Subcutaneous abdominal adipose tissue (tissue), 5 donors: ENCODE data around the gene ARHGEF12.

Experiments
- H3K27ac ChIP-seq: one replicate; pipeline ENCODE4 v1.7.0; 2013; ENCODE audit warnings: low read depth, mild to moderate bottlenecking, inconsistent platforms, low read length, moderate library complexity
- H3K27me3 ChIP-seq, 5 donors: one replicate each; pipeline ENCODE4 v1.7.0; 2013; ENCODE audit warnings: low read length in 5 of 5, inconsistent platforms in 1 of 5; ENCODE audit not compliant: control insufficient read depth in 5 of 5, insufficient read depth in 4 of 5
- H3K36me3 ChIP-seq, 5 donors: one replicate each; pipeline ENCODE4 v1.7.0; 2013; ENCODE audit warnings: low read length in 5 of 5; ENCODE audit not compliant: control insufficient read depth in 5 of 5, insufficient read depth in 5 of 5
- H3K4me1 ChIP-seq, 5 donors: one replicate each; pipeline ENCODE4 v1.7.0; 2013; ENCODE audit warnings: low read length in 5 of 5, mild to moderate bottlenecking in 3 of 5, moderate library complexity in 1 of 5; ENCODE audit not compliant: control insufficient read depth in 5 of 5, insufficient read depth in 5 of 5
- H3K4me3 ChIP-seq, 5 donors: one replicate each; pipeline ENCODE4 v1.7.0; 2013; ENCODE audit warnings: low read length in 5 of 5, low read depth in 1 of 5
- H3K9ac ChIP-seq, 5 donors: one replicate each; pipeline ENCODE4 v1.7.0; 2013; ENCODE audit warnings: low read length in 5 of 5, mild to moderate bottlenecking in 4 of 5, moderate library complexity in 3 of 5
- H3K9me3 ChIP-seq, 5 donors: one replicate each; pipeline ENCODE4 v1.7.0; 2013; ENCODE audit warnings: low read length in 5 of 5; ENCODE audit not compliant: control insufficient read depth in 5 of 5
- donor health status: healthy.
- donor health status: healthy.
- donor health status: healthy.
- donor health status: healthy.
- donor health status: healthy.

ARHGEF12 gene

GRCh38 chr11:120335908-120336640 is at the start of gene ARHGEF12:
Gene ARHGEF12 (plus strand): TSS chr11:120336413. CDS start chr11:120337244, 831 bp downstream.
- no peaks in the 10 kb centered on the region for H3K36me3 ChIP-seq
- peaks cover 2 to 58% (median 51%) of the 10 kb centered on the region in 5 donors for H3K4me1 ChIP-seq
- peak within 1 kb of the TSS; percentile 94 for H3K27ac ChIP-seq
- H3K4me3 ChIP-seq = peak within 1 kb of the TSS; percentile 80 to 98 (median 91)
- H3K9me3 ChIP-seq = no peaks in the 10 kb centered on the region
- H3K27me3 ChIP-seq = no peaks in the 10 kb centered on the region
- peak within 1 kb of the TSS; percentile 30 to 98 (median 94) for H3K9ac ChIP-seq

- Histone ChIP-seq H3K4me1 (peaks cover 0 to 3% (median 0%) of the 10 kb centered on the region in 5 donors), H3K27ac (no peak overlapping the region), H3K9ac (no peak overlapping the region), H3K4me3 (no peak overlapping the region), H3K36me3 (no peaks in the 10 kb centered on the region), H3K27me3 (peaks cover 0 to 10% (median 3%) of the 10 kb centered on the region in 5 donors), H3K9me3 (no peaks in the 10 kb centered on the region)
Measured at GRCh38 chr11:120288021-120288420, 48.2 kb upstream of the ARHGEF12 start.

- Histone ChIP-seq H3K36me3 (no peaks in the 10 kb centered on the region), H3K9ac (no peak overlapping the region), H3K27ac (no peak overlapping the region), H3K9me3 (no peaks in the 10 kb centered on the region), H3K4me1 (peaks cover 0 to 3% (median 0%) of the 10 kb centered on the region in 5 donors), H3K27me3 (peaks cover 3 to 20% (median 13%) of the 10 kb centered on the region in 5 donors), H3K4me3 (no peak overlapping the region)
Measured at GRCh38 chr11:120289426-120289825, 46.8 kb upstream of the ARHGEF12 start.

GRCh38 chr11:120290956-120291355 is 45.3 kb upstream of the ARHGEF12 start:
- Histone ChIP-seq H3K4me3 (no peak overlapping the region), H3K4me1 (peaks cover 0 to 3% (median 0%) of the 10 kb centered on the region in 5 donors), H3K27ac (no peak overlapping the region), H3K36me3 (no peaks in the 10 kb centered on the region), H3K27me3 (peaks cover 3 to 24% (median 18%) of the 10 kb centered on the region in 5 donors), H3K9ac (no peak overlapping the region), H3K9me3 (no peaks in the 10 kb centered on the region)

- peaks cover 0 to 3% (median 0%) of the 10 kb centered on the region in 5 donors for H3K4me1 ChIP-seq
- no peak overlapping the region for H3K9ac ChIP-seq
- no peaks in the 10 kb centered on the region for H3K36me3 ChIP-seq
- peaks cover 9 to 27% (median 22%) of the 10 kb centered on the region in 5 donors for H3K27me3 ChIP-seq
- no peak overlapping the region for H3K4me3 ChIP-seq
- no peak overlapping the region for H3K27ac ChIP-seq
- H3K9me3 ChIP-seq = no peaks in the 10 kb centered on the region
Measured at GRCh38 chr11:120293038-120293800, 43.0 kb upstream of the ARHGEF12 start.

- no peak overlapping the region for H3K4me3 ChIP-seq
- H3K36me3 ChIP-seq = no peaks in the 10 kb centered on the region
- no peaks in the 10 kb centered on the region for H3K9me3 ChIP-seq
- no peak overlapping the region for H3K9ac ChIP-seq
- H3K4me1 ChIP-seq = peaks cover 0 to 3% (median 0%) of the 10 kb centered on the region in 5 donors
- H3K27ac ChIP-seq = no peak overlapping the region
- peaks cover 11 to 33% (median 26%) of the 10 kb centered on the region in 5 donors for H3K27me3 ChIP-seq
Measured at GRCh38 chr11:120294096-120294495, 42.1 kb upstream of the ARHGEF12 start.

- H3K27ac ChIP-seq = no peak overlapping the region
- no peak overlapping the region for H3K9ac ChIP-seq
- H3K4me1 ChIP-seq = peaks cover 0 to 5% (median 3%) of the 10 kb centered on the region in 5 donors
- H3K9me3 ChIP-seq = no peaks in the 10 kb centered on the region
- H3K36me3 ChIP-seq = no peaks in the 10 kb centered on the region
- H3K27me3 ChIP-seq = peaks cover 11 to 34% (median 30%) of the 10 kb centered on the region in 5 donors
- H3K4me3 ChIP-seq = no peak overlapping the region
Measured at GRCh38 chr11:120295099-120295498, 41.1 kb upstream of the ARHGEF12 start.

- Histone ChIP-seq H3K36me3 (no peaks in the 10 kb centered on the region), H3K4me1 (peaks cover 0 to 5% (median 3%) of the 10 kb centered on the region in 5 donors), H3K4me3 (no peak overlapping the region), H3K27ac (no peak overlapping the region), H3K9me3 (no peaks in the 10 kb centered on the region), H3K27me3 (peaks cover 11 to 33% (median 28%) of the 10 kb centered on the region in 5 donors), H3K9ac (no peak overlapping the region)
Measured at GRCh38 chr11:120296554-120296953, 39.7 kb upstream of the ARHGEF12 start.

GRCh38 chr11:120298461-120298860 is 37.8 kb upstream of the ARHGEF12 start:
- Histone ChIP-seq H3K9ac (no peak overlapping the region), H3K27me3 (peaks cover 11 to 30% (median 23%) of the 10 kb centered on the region in 5 donors), H3K27ac (no peak overlapping the region), H3K4me3 (no peak overlapping the region), H3K4me1 (peaks cover 0 to 5% (median 3%) of the 10 kb centered on the region in 5 donors), H3K36me3 (no peaks in the 10 kb centered on the region), H3K9me3 (no peaks in the 10 kb centered on the region)
